Measurements from ENCODE around the gene BAHD1.

DNA sequence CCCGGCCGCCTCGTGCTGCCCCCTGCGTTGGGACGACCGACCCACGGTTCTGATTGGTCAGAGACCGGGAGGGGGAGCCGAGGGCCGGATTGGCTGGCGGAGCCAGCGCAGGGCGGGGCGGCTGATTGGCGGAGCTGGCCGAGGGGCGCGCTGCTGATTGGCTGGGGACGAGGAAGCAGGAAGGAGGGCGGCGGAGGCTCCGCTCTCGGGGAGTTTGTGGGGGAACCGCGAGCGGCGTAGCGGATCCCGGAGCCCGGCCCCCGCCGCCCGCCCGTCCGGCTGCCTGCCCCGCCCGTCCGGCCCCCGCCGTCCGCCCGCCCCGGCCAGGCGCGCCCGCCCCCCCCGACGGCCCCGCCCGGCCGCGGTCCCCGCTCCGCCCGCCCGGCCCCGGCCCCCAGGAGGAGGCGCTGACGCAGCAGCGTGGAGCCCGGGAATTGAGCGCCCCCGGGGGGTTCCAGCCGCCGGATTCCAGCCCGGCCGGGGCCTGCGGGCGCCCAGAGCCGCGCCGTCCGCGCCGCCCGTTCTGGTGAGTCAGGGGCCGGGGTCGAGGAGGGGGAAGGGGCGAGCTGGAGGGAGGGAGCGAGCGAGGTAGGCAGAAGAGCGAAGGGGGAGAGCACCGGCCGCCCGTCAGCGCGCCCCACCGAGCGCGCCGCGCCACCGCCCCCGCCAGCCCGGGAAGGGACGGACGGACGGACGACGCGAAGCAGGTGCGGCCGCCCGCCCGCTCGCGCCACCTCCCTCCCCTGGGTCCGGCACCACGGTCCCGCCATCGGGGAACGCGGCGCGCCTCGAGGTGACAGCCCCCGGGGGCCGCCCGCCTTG, at the start of gene BAHD1:
- TF ChIP-seq, protein P1, sequence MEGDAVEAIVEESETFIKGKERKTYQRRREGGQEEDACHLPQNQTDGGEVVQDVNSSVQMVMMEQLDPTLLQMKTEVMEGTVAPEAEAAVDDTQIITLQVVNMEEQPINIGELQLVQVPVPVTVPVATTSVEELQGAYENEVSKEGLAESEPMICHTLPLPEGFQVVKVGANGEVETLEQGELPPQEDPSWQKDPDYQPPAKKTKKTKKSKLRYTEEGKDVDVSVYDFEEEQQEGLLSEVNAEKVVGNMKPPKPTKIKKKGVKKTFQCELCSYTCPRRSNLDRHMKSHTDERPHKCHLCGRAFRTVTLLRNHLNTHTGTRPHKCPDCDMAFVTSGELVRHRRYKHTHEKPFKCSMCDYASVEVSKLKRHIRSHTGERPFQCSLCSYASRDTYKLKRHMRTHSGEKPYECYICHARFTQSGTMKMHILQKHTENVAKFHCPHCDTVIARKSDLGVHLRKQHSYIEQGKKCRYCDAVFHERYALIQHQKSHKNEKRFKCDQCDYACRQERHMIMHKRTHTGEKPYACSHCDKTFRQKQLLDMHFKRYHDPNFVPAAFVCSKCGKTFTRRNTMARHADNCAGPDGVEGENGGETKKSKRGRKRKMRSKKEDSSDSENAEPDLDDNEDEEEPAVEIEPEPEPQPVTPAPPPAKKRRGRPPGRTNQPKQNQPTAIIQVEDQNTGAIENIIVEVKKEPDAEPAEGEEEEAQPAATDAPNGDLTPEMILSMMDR (IDR thresholded peaks at IDR 0.05), result peak in 1 of 5 experiments; percentile 2
- TF ChIP-seq POLR2A (IDR thresholded peaks at IDR 0.05) (peak; percentile 44), POLR2AphosphoS5 (IDR thresholded peaks at IDR 0.05) (peak; percentile 17 to 58 (median 47))

Measured in transverse colon (tissue), 4 donors.